Muscle layer of colon (tissue), 2 donors: Measurements from ENCODE around the gene EPHA7.

Experiments used
- H3K27ac ChIP-seq: one replicate; pipeline ENCODE4 v1.7.0; 2013; ENCODE audit warnings: low read depth, mild to moderate bottlenecking, low read length, moderate library complexity
- H3K27me3 ChIP-seq, 2 donors: one replicate each; pipeline ENCODE4 v1.7.0; 2013; ENCODE audit warnings: low read length in 2 of 2, mild to moderate bottlenecking in 2 of 2; ENCODE audit not compliant: insufficient read depth in 2 of 2, control insufficient read depth in 1 of 2
- H3K36me3 ChIP-seq: one replicate; pipeline ENCODE4 v1.7.0; 2013; ENCODE audit warnings: mild to moderate bottlenecking, low read length; ENCODE audit not compliant: insufficient read depth
- H3K4me1 ChIP-seq: one replicate; pipeline ENCODE4 v1.7.0; 2013; ENCODE audit warnings: mild to moderate bottlenecking, low read length; ENCODE audit not compliant: insufficient read depth
- H3K4me3 ChIP-seq, 2 donors: one replicate each; pipeline ENCODE4 v1.7.0; 2013; ENCODE audit warnings: low read length in 2 of 2, low read depth in 1 of 2, mild to moderate bottlenecking in 1 of 2, moderate library complexity in 1 of 2
- H3K9ac ChIP-seq: one replicate; pipeline ENCODE4 v1.7.0; 2013; ENCODE audit warnings: low read length
- H3K9me3 ChIP-seq: one replicate; pipeline ENCODE4 v1.7.0; 2013; ENCODE audit warnings: mild to moderate bottlenecking, low read length
- donor health status: abdominal sarcoma.
- donor health status: Adenocarcinoma of cecum.

The EPHA7 gene

GRCh38 chr6:93418408-93419303 is 703 bp downstream of the EPHA7 start:
- Histone ChIP-seq H3K36me3 (no peaks in the 10 kb centered on the region), H3K9me3 (no peaks in the 10 kb centered on the region), H3K4me1 (peaks cover 4% of the 10 kb centered on the region), H3K4me3 (peak overlapping the region; percentile 71 to 90), H3K9ac (peak overlapping the region; percentile 83), H3K27ac (peak overlapping the region; percentile 83), H3K27me3 (peaks cover 9 to 35% of the 10 kb centered on the region in 2 donors)

GRCh38 chr6:93418033-93418407 is 1.3 kb downstream of the EPHA7 start:
- Histone ChIP-seq H3K36me3 (no peaks in the 10 kb centered on the region), H3K27ac (peak overlapping the region; percentile 83)

GRCh38 chr6:93417421-93418013 is 1.8 kb downstream of the EPHA7 start:
- no peaks in the 10 kb centered on the region for H3K36me3 ChIP-seq
- peak overlapping the region; percentile 83 for H3K27ac ChIP-seq
- peak overlapping the region; percentile 83 for H3K9ac ChIP-seq

More at GRCh38 chr6:93418033-93418407, 1.3 kb downstream of the EPHA7 start:
- Histone ChIP-seq H3K4me1 (peaks cover 7% of the 10 kb centered on the region), H3K9ac (peak overlapping the region; percentile 83), H3K27me3 (peaks cover 9 to 35% of the 10 kb centered on the region in 2 donors), H3K4me3 (peak overlapping the region; percentile 71 to 90), H3K9me3 (no peaks in the 10 kb centered on the region)

GRCh38 chr6:93416571-93417420 is 2.6 kb downstream of the EPHA7 start:
- peaks cover 10% of the 10 kb centered on the region for H3K4me1 ChIP-seq
- no peaks in the 10 kb centered on the region for H3K36me3 ChIP-seq
- H3K27me3 ChIP-seq = peaks cover 9 to 35% of the 10 kb centered on the region in 2 donors
- peak overlapping the region; percentile 83 for H3K27ac ChIP-seq
- peak overlapping the region; percentile 71 to 90 for H3K4me3 ChIP-seq
- H3K9me3 ChIP-seq = no peaks in the 10 kb centered on the region
- H3K9ac ChIP-seq = peak overlapping the region; percentile 34

More at GRCh38 chr6:93417421-93418013, 1.8 kb downstream of the EPHA7 start:
- Histone ChIP-seq H3K4me3 (peak overlapping the region; percentile 71 to 90), H3K9me3 (no peaks in the 10 kb centered on the region), H3K27me3 (peaks cover 9 to 35% of the 10 kb centered on the region in 2 donors), H3K4me1 (peaks cover 10% of the 10 kb centered on the region)

- peaks cover 9 to 26% of the 10 kb centered on the region in 2 donors for H3K27me3 ChIP-seq
- no peak overlapping the region for H3K9ac ChIP-seq
- H3K9me3 ChIP-seq = no peaks in the 10 kb centered on the region
- H3K4me3 ChIP-seq = no peak overlapping the region
- H3K4me1 ChIP-seq = peaks cover 16% of the 10 kb centered on the region
- H3K27ac ChIP-seq = no peak overlapping the region
- H3K36me3 ChIP-seq = peaks cover 6% of the 10 kb centered on the region
These were observed 6.2 kb downstream of the EPHA7 start for GRCh38 chr6:93413190-93413589.

GRCh38 chr6:93412452-93412851 is 6.9 kb downstream of the EPHA7 start:
- Histone ChIP-seq H3K4me3 (no peak overlapping the region), H3K36me3 (peaks cover 6% of the 10 kb centered on the region), H3K27ac (no peak overlapping the region), H3K4me1 (peaks cover 13% of the 10 kb centered on the region), H3K9ac (no peak overlapping the region), H3K27me3 (peaks cover 6 to 19% of the 10 kb centered on the region in 2 donors), H3K9me3 (no peaks in the 10 kb centered on the region)

- Histone ChIP-seq H3K36me3 (peaks cover 6% of the 10 kb centered on the region), H3K27ac (no peak overlapping the region), H3K9me3 (no peaks in the 10 kb centered on the region), H3K4me1 (peaks cover 7% of the 10 kb centered on the region), H3K27me3 (no peaks in the 10 kb centered on the region), H3K4me3 (no peak overlapping the region), H3K9ac (no peak overlapping the region)
These were observed 12.2 kb downstream of the EPHA7 start for GRCh38 chr6:93407186-93407585.

- Histone ChIP-seq H3K4me3 (no peak overlapping the region), H3K9me3 (no peaks in the 10 kb centered on the region), H3K27me3 (no peaks in the 10 kb centered on the region), H3K4me1 (peaks cover 4% of the 10 kb centered on the region), H3K36me3 (no peaks in the 10 kb centered on the region), H3K9ac (no peak overlapping the region), H3K27ac (no peak overlapping the region)
These were observed 16.0 kb downstream of the EPHA7 start for GRCh38 chr6:93403390-93403789.

GRCh38 chr6:93398723-93399122 is 20.6 kb downstream of the EPHA7 start:
- Histone ChIP-seq H3K36me3 (no peaks in the 10 kb centered on the region), H3K4me1 (peaks cover 11% of the 10 kb centered on the region), H3K4me3 (no peak overlapping the region), H3K27ac (no peak overlapping the region), H3K9me3 (no peaks in the 10 kb centered on the region), H3K27me3 (no peaks in the 10 kb centered on the region), H3K9ac (no peak overlapping the region)

- no peak overlapping the region for H3K27ac ChIP-seq
- peaks cover 8% of the 10 kb centered on the region for H3K4me1 ChIP-seq
- no peak overlapping the region for H3K9ac ChIP-seq
- H3K36me3 ChIP-seq = no peaks in the 10 kb centered on the region
- no peak overlapping the region for H3K4me3 ChIP-seq
- no peaks in the 10 kb centered on the region for H3K9me3 ChIP-seq
- H3K27me3 ChIP-seq = no peaks in the 10 kb centered on the region
These were observed 24.9 kb downstream of the EPHA7 start for GRCh38 chr6:93394471-93394870.

GRCh38 chr6:93393554-93394074 is 25.7 kb downstream of the EPHA7 start:
- Histone ChIP-seq H3K36me3 (no peaks in the 10 kb centered on the region), H3K9ac (no peak overlapping the region), H3K27ac (no peak overlapping the region), H3K4me1 (peaks cover 7% of the 10 kb centered on the region), H3K27me3 (no peaks in the 10 kb centered on the region), H3K4me3 (no peak overlapping the region), H3K9me3 (no peaks in the 10 kb centered on the region)
